GM21515 (cell line): Measurements from ENCODE around the gene FOXA2.
"Not testable (repeated sequence)": the region's sequence is repeated elsewhere in the genome, so short reads cannot be mapped to it uniquely, and the experiment has no call there.

Source experiments
- ATAC-seq: cut with Tn5 transposase; IDR thresholded peaks from one replicate; pipeline ENCODE4 v1.9.1; 2021; ENCODE audit not compliant: unreplicated experiment

FOXA2 gene

GRCh38 chr20:22569353-22569752, 15.0 kb downstream of the FOXA2 start:
- no peak for ATAC-seq

DNA sequence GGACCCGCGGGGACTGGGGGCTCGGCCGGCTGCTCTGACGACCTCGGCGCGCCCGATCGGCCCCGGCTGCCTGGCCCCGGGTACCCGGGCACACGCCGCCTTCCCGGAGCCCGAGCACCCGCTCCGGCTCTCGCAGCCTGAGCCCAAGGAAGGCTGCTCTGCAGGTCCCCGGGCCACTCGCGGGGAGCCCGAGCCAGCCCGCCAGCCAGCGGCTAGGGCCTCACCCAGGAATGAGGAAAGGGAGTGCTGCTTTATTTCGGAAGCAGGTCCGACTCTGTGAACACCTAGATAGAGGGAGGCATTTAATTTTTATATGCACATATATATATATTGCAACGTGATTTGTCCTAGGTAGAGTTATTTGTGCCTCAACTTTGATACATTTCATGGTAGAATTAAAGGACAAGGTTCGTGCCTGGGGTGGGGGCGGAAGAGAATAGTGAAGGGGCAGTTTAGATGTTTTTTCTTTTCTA, 15.5 kb downstream of the FOXA2 start:
- ATAC-seq: no peak

DNA sequence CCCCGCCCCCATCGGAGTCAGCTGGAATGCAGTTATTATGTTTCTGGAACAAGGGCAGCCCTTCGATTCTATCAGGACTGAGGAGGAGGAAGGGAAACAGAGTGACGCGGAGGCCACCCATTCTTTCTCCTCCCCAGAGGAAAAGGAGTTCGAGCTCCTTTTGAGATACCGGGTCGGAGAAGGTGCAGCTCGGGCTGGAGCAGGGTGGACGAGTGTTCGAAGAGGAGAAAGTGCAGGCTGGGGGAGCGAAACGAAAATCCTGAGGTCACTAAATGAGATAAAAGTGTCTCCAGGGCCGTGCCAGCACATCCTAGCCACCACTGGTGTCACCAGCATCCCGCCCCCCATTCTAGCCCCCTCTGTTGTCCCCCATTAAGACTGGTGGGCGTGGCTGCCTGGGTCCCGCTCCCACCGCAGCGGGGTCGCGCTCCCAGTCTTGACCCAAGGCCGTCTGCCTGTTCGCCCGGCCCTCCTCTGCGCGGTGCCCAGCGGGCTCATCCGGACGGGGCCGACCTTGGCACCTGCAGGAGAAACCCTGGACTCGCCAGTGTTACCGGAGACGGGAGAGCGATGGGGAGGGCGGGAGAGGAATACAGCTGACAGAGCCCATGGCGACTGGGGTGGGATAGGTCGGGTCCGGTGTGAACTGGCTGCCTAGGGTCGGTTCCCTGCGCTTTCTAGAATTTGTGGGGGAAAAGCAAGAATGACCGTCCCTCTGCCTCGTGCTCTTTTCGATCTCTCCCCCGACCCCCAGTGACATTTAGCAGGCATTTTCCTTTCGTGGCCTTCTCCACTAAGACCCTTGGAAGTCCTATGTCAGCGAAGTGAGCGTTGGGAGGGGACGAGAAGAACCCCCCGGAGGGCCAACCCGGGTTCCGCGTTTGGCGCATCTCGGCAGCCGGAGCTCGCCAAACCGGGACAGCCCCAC, 16.2 kb downstream of the FOXA2 start:
- no peak for ATAC-seq

GRCh38 chr20:22566876-22567658, 17.3 kb downstream of the FOXA2 start:
- no peak for ATAC-seq

GRCh38 chr20:22563062-22563965, 21.1 kb downstream of the FOXA2 start:
- no peak for ATAC-seq

GRCh38 chr20:22562620-22563019, 21.8 kb downstream of the FOXA2 start:
- no peak for ATAC-seq

DNA sequence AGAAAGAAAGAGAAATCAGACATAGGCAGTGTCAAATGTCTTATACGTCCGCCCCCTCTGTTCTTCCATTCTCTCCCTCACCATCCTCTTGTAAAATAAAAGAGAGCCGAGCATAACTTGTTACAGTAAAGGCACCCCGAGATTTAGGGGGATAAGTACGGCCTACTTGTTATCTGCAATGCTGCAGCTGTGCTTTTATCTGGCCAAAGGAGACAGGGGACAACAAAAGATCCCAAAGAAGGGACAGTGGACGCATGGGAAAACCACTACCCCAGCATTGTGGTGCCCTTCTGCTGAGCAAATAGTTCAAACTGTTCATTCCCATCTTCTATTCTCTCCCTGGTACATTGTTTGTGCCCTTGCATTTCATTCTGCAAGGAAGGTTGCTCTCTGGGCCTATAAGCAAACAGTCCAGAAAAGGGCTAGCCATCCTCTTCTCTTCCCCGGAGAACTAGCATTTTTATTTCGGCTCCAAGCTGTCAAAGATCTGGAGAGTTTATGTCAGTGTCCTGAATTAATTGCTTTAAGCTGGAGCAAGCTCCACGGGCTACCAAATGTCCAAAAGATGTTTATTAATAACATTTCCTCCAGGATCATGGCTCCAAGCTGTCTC, 22.3 kb downstream of the FOXA2 start:
- no peak for ATAC-seq

- ATAC-seq: no peak
Observed at GRCh38 chr20:22560817-22561216, 23.6 kb downstream of the FOXA2 start.

- ATAC-seq: no peak
Observed at GRCh38 chr20:22559711-22560318, 24.6 kb downstream of the FOXA2 start.

DNA sequence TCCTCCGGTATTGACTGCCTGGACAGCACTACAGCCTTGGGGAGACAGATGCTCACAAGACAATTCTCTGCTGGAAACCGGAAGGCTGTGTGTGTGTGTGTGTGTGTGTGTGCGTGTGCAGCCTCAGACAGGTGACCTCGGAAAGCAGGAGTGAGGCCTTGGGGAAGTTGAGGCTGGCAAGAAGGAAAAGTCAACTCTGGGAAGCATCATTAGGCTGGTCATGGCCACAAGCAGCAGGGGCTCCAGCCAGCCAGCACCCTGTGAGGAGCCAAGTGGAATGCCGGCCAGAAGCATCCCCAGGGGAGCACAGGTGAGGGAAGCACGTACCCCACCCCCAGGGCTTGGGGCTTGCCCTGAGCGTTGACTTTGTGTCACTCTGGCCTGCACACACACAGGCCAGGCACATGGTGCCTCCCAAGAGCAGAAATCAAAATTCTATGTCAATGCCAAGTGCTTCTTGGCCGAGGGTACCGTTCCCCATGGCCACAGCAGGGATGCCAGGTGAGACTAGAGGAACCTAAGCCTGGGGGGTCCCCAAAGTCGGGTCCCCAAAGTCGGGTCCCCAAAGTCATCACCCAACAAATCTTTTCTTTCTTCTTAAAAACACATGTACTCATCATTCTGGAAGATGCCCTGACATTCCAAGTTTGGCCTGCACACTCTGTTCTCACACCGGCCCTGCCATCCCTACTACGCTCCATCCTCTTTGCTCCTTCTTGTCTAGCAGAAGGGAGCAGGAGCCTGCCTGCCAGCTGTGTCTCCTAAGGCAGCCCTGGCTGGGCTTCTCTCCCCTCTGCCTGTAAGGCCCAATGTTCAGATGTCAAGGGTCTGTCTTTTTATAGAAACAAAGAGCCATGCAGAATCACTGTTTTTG, 26.7 kb downstream of the FOXA2 start:
- ATAC-seq: no peak

GRCh38 chr20:22556565-22557056, 27.8 kb downstream of the FOXA2 start:
- ATAC-seq: no peak

DNA sequence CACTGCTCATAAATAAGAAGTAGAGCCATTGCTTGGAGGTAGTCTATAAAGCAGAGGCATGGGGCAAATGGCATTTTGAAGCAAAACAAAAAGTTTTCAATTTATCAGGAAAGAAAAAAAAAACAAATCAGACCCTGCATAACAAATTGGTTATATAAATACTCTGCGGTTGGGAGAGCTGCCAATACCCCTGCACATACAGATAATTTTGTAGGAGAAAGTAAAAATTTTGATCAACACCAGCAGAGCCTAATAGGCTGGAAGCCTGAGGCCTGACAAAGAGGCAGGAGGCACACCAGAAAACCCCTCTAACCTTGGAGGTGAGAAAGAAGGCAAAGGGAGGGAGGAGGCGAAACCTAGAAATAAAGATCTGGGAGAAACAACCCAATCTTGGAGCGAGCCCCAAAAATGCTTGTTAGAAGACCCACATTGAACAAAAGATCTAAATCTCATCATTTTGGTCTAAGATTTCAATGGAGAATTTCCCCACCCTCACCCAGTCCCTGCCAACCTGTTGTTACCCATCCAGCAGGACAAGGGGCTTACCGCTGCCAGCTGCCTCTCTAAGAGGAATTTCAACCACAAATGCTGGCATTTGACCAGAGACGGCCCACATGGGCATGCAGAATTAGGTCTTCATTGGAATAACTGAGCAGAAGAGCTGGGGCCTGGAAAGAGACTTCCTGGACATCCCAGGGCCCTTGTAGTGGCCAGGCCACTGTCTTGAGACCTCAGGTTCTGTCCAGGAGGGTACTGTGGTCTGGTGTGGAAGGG, 28.4 kb downstream of the FOXA2 start:
- no peak for ATAC-seq

GRCh38 chr20:22554391-22554790, 30.0 kb downstream of the FOXA2 start:
- ATAC-seq: no peak

- ATAC-seq: not testable (repeated sequence)
Observed at GRCh38 chr20:22550514-22550913, 33.9 kb downstream of the FOXA2 start.

DNA sequence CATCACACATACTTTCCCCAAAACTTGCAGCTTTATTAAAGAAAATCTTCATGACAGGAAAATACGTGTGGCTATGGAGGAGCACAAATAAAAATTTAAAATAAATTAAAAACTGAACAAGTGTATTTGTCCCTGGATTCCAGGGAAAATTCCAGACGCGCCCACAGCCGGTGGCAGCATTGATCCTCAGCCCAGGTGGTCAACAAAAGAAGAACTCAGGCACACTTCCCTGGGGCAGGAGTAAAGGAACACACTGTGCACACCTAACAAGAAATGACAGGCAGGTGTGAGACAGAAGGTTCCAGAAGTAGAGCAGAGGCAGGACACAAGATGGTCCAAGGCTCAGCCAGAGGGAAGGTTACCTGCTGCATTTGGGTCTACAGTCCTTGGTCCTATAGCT, 36.3 kb downstream of the FOXA2 start:
- no peak for ATAC-seq

DNA sequence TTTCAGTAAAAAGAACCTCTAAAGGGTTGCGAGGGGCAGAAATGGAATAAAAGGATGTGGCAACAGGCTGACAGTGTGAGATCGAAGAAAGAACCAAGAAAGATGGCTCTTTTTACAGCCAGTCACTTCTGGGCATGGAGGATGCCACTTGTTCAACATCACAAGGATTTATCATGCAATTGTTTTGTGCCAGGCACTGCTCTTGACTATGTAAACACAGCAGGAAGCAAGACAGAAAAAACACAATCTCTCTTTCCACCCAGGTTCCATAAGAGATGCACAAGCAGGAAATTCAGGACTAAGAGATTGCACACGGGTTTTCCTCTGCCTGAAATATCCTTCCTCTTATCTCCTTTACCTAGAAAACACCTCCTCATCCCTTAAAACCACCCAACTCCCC, 38.0 kb downstream of the FOXA2 start:
- no peak for ATAC-seq

GRCh38 chr20:22545045-22545444, 39.3 kb downstream of the FOXA2 start:
- no peak for ATAC-seq

- ATAC-seq: no peak
Observed at GRCh38 chr20:22544462-22544861, 39.9 kb downstream of the FOXA2 start.
